Fibroblast of skin of back (primary cell): ENCODE data around the gene MPP3.
"Not testable (repeated sequence)": the region's sequence is repeated elsewhere in the genome, so short reads cannot be mapped to it uniquely, and the experiment has no call there.

ENCODE experiments used
- DNase-seq: peaks from one replicate; pipeline ENCODE4 v3.0.0-alpha.2; 2013

Gene MPP3

GRCh38 chr17:43801844-43802243 is 31.1 kb downstream of the MPP3 start:
- no peak for DNase-seq

DNA sequence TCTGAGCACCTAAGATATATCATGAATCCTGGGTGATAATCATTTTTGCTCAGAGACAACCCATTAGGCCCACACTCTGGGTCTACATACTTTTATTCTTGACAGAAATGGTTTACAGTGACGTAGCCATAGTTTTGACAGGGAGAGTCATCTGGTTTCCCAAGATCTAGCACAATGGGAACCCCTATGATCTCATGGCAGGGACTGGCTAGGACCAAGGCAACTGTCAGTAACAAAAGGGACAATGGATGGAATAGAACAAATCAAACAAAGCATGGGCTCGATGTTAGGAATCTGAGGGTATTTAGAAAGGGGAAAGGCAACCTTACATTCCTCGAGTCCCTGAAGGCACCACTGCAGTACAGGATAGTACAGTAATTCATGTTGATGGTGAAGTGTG is 32.2 kb downstream of the MPP3 start:
- no peak for DNase-seq

GRCh38 chr17:43799047-43799446 is 33.9 kb downstream of the MPP3 start:
- no peak for DNase-seq

GRCh38 chr17:43798024-43798423 is 34.9 kb downstream of the MPP3 start:
- DNase-seq, result not testable (repeated sequence)

- not testable (repeated sequence) for DNase-seq
Measured at GRCh38 chr17:43792668-43793067, 40.3 kb downstream of the MPP3 start.

GRCh38 chr17:43791589-43791988 is 41.4 kb downstream of the MPP3 start:
- peak; percentile 45 for DNase-seq

GRCh38 chr17:43790311-43790940 is 42.5 kb downstream of the MPP3 start:
- DNase-seq, result no peak

DNA sequence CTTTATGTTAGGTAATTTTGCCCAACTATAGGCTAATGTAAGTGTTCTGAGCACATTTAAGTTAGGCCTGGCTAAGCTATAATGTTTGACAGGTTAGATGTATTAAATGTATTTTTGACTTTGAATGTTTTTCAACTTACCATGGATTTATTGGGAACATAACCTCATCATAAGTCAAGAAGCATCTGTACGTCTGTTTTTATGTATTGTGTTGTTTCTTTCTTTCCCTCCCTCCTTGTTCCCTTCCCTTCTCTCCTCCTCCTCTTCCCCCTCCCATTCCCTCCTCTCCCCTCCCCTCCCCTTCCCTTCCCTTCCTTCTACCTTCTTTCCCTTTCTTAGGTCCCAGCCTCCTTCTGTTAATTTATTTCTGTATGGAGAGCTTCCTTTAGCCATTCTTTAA is 43.5 kb downstream of the MPP3 start:
- no peak for DNase-seq

GRCh38 chr17:43788540-43788939 is 44.4 kb downstream of the MPP3 start:
- no peak for DNase-seq

DNA sequence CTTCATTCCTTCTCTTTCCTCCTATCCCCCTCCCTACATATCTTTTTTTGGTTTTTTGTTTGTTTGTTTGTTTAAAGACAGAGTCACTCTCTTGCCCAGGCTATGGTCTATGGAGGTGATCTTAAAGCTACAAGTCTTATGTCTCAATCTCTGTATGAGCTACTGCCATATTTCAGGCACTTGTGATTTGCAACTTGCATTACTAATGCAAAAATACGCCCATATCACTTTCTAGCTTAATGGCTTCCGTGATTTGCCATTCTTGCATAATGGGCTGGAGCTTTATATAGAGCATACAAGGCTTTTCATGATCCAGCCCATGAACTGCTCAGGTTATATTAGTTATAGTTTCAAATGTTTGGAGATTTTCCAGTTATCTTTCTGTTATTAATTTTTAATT is 45.2 kb downstream of the MPP3 start:
- no peak for DNase-seq

DNA sequence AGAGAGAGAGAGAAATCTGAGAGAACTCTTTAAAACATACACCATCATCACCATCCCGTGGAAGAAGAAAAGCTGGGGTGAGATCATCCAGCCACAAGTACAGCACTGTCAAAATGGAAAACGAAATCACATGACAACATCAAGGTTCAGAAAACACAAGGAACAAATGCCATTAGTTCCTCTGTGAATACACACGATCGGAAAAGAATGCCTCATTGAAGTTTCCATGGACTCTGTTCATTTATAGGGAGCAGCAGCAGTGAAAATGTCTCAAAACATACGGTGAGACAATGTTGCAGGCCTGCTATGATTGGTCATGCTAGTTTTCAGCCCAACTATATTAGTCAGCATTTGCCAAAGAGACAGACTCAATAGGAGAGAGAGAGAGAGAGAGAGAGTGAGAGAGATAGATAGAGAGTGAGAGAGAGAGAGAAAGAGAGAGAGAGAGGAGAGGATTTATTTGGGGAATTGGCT is 48.3 kb downstream of the MPP3 start:
- peak; percentile 70 for DNase-seq

DNA sequence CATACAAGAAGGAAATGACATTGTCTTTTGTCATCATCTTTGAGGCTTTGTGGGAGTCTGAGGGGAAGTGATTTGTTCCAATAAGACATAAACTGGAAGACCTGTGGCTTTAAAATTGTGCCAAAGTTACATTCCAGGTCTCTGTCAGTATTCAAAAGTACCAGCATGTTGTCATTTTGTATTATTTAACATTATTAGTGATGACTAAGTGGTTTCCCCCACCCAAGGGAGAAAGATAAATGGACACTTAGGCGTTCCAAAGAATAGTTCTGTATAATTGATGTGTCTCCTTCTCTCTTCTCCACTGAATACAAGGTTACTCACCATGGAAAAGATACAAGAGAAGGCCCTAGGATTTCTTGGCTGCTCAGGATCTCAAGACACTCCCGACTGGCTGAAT is 48.9 kb downstream of the MPP3 start:
- peak; percentile 76 for DNase-seq

DNA sequence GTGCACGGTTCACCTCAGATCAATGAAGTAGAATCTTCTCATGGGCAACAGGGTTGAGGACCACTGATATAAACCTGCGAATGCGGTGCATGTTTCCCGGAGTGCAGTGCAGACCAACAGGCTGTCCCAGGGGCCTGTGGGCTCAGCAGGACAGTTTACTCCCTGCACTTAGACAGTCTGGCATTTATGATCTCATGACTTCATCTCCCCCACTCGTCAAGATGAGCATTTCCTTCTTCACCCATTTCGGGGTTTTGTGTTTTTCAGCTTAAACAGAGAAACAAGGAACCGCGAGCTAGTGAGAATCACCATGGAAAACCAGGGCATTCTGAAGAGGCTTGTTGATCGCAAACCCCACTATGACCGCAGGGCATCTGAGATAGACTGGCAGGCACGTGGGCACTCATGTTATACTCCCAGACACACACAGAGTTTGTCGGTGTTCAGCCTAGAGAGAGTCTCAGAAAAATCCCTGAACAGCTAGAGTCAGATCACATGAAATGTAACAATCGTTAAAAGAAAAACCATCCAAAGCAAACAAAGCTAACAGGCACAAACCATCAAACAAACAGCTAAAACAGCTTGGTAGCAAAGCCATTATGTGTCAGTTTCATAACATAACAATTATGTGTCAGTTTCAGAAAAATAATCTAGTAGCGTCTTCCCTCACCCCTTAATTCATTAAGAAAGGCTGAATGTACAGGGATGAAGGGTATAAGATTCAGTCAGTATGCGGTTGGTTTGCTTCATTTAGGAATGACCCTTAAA is 49.8 kb downstream of the MPP3 start:
- no peak for DNase-seq

DNA sequence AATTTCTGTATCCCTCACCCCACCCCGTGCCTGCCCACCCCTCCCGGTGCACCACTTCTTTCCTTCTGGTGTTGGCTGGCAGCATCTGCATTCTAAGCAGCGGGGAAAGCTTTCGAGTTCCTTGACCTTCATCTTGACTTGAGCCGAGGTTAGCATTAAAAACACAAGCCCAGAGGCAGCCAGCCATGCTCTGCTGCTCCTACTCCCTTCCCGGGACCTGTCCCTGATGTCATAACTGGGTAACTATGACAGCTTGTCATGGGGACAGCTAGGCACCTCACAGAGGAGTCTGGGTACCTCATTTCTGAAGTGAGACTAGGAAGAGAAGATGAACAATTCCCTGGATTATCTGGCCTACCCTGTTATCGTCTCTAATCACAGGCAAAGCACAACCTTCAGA is 52.8 kb downstream of the MPP3 start, which contains the start of gene CFAP97D1:
Gene CFAP97D1, plus strand, starts transcription at position 301 of the 400 bp plus-strand sequence. Its CDS starts 28 bp downstream, at position 329.
- no peak for DNase-seq

- DNase-seq, result peak; percentile 36
Measured at GRCh38 chr17:43779145-43780125, 53.5 kb downstream of the MPP3 start.

DNA sequence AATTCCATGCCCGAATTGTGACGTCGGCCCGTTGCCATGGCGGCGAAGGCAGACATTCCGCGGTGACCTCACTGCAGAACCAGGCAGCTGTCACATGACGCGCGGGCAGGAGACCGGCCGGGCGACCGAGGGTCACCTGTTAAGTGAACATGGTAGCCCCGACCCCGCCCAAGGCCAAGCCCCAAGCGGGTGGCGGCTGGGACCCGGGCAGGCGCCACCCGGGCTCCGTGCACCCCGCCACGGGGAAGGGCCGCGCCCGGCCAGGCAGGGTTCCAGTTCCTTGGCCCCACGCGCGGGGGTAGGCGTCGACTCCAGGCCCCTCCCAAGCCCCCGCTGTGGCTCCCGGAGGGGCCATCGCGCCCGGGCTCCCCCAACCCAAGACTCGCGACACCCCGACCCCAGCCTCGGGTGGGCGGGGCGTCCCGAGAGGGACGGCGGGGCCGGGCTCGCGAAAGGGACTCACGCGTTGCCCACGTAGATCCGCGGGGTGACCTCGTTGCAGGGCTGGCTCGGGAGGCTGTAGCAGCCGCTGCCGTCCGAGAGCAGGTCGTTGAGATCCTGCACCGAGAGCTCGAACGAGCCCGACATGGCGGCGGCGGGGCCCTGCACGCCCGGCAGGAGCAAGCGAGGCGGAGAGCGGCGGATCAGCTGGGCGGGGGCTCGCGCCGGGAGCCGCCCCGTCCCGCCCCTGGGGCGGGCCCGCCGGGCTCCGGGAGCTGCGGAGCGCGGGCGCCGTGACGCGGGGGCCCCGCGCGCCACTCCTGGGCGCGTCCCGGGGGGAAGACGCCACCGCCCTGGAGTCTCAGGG is 54.4 kb downstream of the MPP3 start, which contains the start of gene DUSP3:
Gene DUSP3, minus strand, starts transcription at position 641 of the 808 bp plus-strand sequence. Its CDS starts 53 bp downstream, at position 588.
- peak; percentile 91 for DNase-seq

- DNase-seq, result no peak
Measured at GRCh38 chr17:43774304-43775250, 58.4 kb downstream of the MPP3 start.

GRCh38 chr17:43772877-43773648 is 59.9 kb downstream of the MPP3 start:
- DNase-seq, result no peak

GRCh38 chr17:43771463-43771862 is 61.5 kb downstream of the MPP3 start:
- no peak for DNase-seq

DNA sequence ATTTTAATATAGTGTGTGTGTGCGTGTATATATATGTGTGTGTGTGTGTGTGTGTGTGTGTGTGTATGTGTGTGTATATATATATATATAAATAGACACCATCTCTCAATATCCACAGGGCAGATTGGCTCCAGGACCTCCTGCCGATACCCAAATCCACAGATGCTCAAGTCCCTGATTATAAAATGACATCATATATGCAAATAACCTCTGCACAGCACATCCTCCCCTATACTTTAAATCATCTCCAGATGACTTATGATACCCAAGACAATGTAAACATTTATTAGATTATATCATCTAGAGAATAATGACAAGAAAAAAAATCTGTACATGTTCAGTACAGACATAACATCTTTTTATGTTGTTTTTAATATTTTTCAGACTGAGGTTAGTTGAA is 62.0 kb downstream of the MPP3 start:
- peak; percentile 25 for DNase-seq
